MM.1S (cell line): ENCODE measurements around the gene TMEM134.

Experiments used
- CTCF ChIP-seq: fragments of 300-600 bp; sonication (generic); IDR thresholded peaks from 2 replicates; pipeline ENCODE4 v1.5.1; 2016; ENCODE audit warnings: antibody characterized with exemption, low read length, mixed read lengths
- EZH2 ChIP-seq: fragments of 300-600 bp; sonication (generic); optimal IDR thresholded peaks from 2 replicates; pipeline ENCODE3; 2017; ENCODE audit warnings: low read depth, mild to moderate bottlenecking, antibody characterized with exemption, low read length, mixed read lengths
- EZH2phosphoT487 ChIP-seq: fragments of 300-600 bp; sonication (generic); IDR thresholded peaks from 2 replicates; pipeline ENCODE4 v1.6.1; 2018; ENCODE audit warnings: antibody characterized with exemption, low read length

GRCh38 chr11:67412495-67413179 is 56.4 kb downstream of the TMEM134 start:
- TF ChIP-seq EZH2phosphoT487 (no peak), CTCF (no peak), EZH2 (no peak)
